ENCODE results near the gene KCNMA1.

The KCNMA1 gene

GRCh38 chr10:76968483-76968882 lies 669.1 kb downstream of the KCNMA1 start:
- no peak for DNase-seq

- no peak for DNase-seq
Observed at GRCh38 chr10:76962851-76963250, 674.8 kb downstream of the KCNMA1 start.

- DNase-seq = no peak
Observed at GRCh38 chr10:76961841-76962240, 675.8 kb downstream of the KCNMA1 start.

DNA sequence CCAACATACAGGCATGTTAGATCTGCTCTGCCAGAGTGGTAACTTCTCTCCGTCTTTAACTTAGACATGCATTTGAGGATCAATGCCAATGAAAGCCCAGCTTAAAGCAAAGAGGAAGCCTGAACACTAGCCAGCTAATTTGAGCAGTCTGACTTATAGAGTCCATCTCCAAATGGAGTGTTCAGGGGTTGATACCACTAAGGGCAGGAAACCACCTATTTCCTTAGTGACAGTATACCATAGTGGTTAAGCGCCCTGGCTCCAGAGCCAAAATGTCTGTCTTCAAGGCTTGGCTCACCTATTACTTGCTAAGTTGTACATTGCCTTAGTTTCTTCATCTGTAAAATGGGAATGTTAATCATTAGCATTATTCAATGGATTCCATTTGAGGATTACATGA lies 678.5 kb downstream of the KCNMA1 start:
- DNase-seq = no peak

DNA sequence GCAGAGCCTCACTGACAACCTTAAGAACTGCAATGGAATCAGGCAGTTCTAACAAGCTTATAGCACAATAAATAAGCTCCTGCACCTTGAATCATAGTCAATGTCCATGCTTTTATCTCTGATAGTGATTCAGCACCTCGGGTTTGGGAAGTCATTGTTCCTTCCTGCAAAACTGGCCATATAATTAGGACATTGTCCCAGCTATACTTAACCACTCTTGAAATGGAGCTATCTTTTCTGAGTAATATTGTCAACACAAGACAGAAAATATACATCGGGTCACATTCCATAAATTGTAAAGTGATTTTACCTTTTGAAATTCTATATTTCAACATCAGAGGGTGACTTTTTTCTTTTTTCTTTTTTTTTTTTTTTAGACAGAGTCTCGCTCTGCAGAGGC lies 682.8 kb downstream of the KCNMA1 start:
- DNase-seq = no peak

DNA sequence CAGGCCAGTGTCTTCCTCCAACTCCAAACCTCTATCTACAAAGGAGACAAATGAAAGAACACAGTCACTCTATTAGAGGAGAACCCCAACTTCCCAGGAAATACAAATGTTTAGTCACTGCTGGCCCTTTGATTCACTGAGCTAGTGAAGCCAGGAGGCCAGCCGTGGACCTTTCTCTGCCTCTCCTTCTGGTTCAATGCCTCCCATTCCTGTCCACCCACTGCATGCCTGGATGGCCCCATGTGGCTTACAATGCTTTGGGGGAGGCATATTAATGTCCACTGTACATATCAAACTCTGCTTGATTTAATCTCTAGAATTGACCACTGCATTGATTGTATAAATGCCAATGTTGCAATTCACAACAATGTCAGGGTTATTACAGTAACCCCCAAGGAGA lies 687.3 kb downstream of the KCNMA1 start:
- no peak for DNase-seq

DNA sequence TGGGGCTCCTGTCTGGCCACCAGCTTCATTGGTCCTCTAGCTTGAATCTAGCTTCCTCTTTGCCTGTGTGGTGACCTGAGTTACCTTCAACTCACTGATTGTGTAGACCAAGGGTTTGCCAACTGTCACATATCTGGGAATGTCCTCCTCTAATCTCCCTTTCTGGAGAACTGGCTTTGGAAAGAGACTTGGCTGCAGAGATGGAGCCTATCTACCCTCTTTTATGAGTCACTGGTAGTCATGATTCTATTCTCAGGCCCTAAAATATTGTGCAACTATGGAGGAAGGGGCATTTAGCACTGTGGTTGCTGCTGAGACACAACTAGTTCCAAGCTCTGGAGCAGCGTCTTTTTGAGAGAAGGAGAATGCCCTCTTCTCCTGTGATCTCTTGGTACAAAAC lies 691.3 kb downstream of the KCNMA1 start:
- no peak for DNase-seq

- no peak for DNase-seq
Observed at GRCh38 chr10:76945166-76945565, 692.4 kb downstream of the KCNMA1 start.

- no peak for DNase-seq
Observed at GRCh38 chr10:76944640-76945039, 693.0 kb downstream of the KCNMA1 start.

- DNase-seq = no peak
Observed at GRCh38 chr10:76942628-76943416, 694.8 kb downstream of the KCNMA1 start.

DNA sequence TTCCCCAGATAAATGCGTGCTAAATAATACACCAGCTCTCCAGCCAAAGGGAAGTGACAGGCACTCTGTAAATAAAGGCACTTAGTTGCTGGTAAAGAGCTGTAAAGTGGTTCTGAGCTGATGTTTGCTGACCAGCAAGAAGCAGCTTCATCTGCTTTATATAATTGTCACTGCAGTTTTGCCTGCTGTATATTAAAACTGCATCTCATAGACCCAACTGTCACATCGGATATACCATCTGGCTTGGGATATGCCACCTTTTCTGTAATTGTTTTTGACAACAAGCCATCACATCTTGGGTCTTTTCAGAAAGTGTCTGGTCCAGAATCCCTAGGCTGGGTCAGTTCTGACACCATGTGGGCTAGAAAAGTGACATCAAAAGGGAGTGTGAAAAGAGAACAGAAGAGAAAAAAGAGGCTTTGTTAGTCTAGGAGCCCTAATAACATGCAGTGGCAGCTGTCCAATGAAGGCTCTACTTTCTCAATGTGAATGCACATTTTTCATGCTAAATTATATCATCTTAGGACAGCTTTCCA lies 697.6 kb downstream of the KCNMA1 start:
- no peak for DNase-seq

- DNase-seq = no peak
Observed at GRCh38 chr10:76937181-76937600, 700.4 kb downstream of the KCNMA1 start.

- no peak for DNase-seq
Observed at GRCh38 chr10:76935941-76936613, 701.5 kb downstream of the KCNMA1 start.

- no peak for DNase-seq
Observed at GRCh38 chr10:76928565-76928964, 709.0 kb downstream of the KCNMA1 start.

DNA sequence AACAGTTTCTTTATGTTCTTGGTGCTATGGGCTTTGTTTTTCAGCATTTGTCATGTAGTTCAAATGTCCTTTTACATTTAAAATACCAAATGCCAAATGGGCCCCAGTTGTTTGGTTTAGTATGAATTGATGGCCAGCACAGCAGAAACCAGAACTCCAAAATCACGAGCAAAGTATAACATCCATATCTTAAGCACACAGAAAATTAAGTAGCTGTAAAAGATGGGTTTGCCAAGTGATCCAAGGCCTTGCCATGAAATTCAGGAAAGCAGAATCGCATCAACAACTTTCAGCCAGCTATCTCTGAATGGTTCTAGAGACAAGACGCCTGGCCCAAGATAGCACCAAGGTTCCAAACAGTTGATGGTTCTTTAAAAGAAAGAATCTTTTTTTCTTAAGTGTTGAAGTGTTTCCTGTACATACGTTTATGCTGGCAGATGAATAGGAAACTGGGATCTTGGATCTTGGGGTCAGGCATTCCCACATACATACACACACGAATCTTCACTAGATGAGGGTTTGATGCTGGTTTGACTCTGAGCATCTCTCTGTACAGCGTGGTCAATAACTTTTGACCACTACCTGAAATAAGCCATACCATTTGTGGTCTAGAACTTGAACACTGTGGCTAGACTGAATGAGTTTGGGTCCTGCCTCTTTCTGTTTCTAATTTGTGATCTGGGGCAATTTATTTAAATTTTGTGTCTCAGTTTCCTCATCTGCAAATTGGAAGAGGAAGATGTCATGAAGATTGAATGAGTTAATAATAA lies 711.8 kb downstream of the KCNMA1 start:
- DNase-seq = no peak

GRCh38 chr10:76922666-76923065 lies 714.9 kb downstream of the KCNMA1 start:
- DNase-seq = no peak

- DNase-seq = no peak
Observed at GRCh38 chr10:76921383-76922010, 716.1 kb downstream of the KCNMA1 start.

- no peak for DNase-seq
Observed at GRCh38 chr10:76920581-76920980, 717.0 kb downstream of the KCNMA1 start.

DNA sequence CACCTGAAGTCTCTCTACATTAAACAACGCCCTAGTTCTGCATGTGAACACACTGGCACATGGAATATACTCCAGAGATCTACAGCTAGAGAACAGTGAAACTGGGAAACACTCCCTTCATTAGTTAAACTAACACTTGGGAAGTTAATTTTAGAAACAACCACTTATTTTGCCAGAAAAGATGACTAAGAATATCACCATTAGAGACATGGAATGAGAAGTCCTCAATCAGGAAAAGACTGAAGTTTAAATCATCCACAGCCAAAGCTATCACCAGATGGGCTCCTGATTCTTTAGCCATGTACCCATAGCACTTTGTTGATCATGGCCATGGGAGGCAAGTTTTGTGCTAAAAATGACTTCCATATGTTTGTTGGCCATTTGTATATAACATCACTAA lies 719.5 kb downstream of the KCNMA1 start:
- DNase-seq = no peak

DNA sequence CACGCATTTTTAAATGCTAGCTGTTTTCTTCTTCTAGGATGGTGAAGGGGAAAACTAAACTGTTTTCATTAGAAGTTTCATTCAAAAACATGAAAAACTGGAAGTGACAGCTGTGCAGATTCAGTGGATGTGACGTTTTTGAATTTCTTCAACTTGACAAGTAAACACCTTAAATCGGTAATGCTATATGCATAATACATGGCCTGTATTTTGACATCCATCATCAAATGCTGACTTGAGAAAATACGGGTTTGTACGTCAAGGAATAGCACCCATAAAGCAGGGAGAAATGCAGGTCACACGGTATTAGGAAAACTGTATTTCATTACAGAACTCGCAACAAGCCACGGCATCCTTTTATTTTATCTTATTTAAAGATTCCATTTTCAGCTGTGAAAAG lies 720.5 kb downstream of the KCNMA1 start:
- no peak for DNase-seq

GRCh38 chr10:76916536-76916935 lies 721.1 kb downstream of the KCNMA1 start:
- DNase-seq = no peak

DNA sequence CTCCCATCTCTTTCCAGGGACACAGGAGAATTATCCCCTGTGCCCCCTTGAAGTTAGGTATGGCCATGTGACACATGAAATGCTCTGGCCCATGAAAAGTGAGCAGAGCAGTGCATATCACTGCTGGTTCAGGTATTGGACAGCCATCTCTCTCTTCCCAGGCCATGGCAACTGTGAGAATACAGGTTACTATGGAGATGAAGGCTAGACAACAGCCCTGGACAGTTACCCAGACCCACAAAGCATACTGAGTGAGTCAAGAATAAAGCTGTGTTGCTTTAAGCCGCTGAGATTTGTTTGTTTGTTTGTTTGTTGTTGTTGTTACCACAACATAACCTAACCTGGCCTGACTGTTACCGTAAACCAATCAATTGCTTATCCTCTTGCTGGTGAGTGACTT lies 722.3 kb downstream of the KCNMA1 start:
- no peak for DNase-seq

- DNase-seq = no peak
Observed at GRCh38 chr10:76911184-76911583, 726.4 kb downstream of the KCNMA1 start.
